SU-DHL-6 (cell line): ENCODE measurements around the gene SALL3.

Experiments used
- H2AFZ ChIP-seq: fragments of 200-600 bp; sonication (generic); 2 replicates; pipeline ENCODE4 v1.6.1; 2014; ENCODE audit warnings: low read depth, mild to moderate bottlenecking, moderate library complexity, mixed read lengths, antibody characterized with exemption, low read length; ENCODE audit not compliant: severe bottlenecking
- H3F3A ChIP-seq: fragments of 200-600 bp; shearing (Covaris generic); 2 replicates; pipeline ENCODE4 v1.6.0; 2016; ENCODE audit warnings: antibody characterized with exemption, mild to moderate bottlenecking; ENCODE audit not compliant: insufficient read depth
- H3K27ac ChIP-seq: fragments of 200-600 bp; sonication (generic); 2 replicates; pipeline ENCODE4 v1.5.1; 2016; ENCODE audit warnings: low read depth, mild to moderate bottlenecking, low read length, moderate library complexity, mixed read lengths
- H3K27me3 ChIP-seq: fragments of 200-600 bp; sonication (generic), shearing (Covaris generic); 2 replicates; pipeline ENCODE4 v1.6.0; 2014; ENCODE audit warnings: mild to moderate bottlenecking, low read length
- H3K36me3 ChIP-seq: fragments of 200-600 bp; sonication (generic); 2 replicates; pipeline ENCODE4 v1.6.1; 2014; ENCODE audit warnings: mild to moderate bottlenecking, low read length, mixed read lengths
- H3K4me2 ChIP-seq: fragments of 300-600, 200-600 bp; shearing (Covaris generic), sonication (generic); 2 replicates; pipeline ENCODE4 v1.6.0; 2014; ENCODE audit warnings: low read length, low read depth, mild to moderate bottlenecking; ENCODE audit not compliant: poor library complexity, severe bottlenecking
- H3K4me3 ChIP-seq: fragments of 200-600 bp; sonication (generic); 2 replicates; pipeline ENCODE4 v1.5.1; 2014; ENCODE audit warnings: antibody characterized with exemption, low read length, mild to moderate bottlenecking, mixed read lengths; ENCODE audit not compliant: insufficient read depth, poor library complexity, severe bottlenecking
- H3K79me2 ChIP-seq: fragments of 200-600 bp; sonication (generic); 2 replicates; pipeline ENCODE4 v1.6.1; 2014; ENCODE audit warnings: mild to moderate bottlenecking, low read length, moderate library complexity; ENCODE audit not compliant: insufficient read depth
- H3K9ac ChIP-seq: fragments of 200-600 bp; sonication (generic); 2 replicates; pipeline ENCODE4 v1.7.0; 2014; ENCODE audit warnings: mild to moderate bottlenecking, low read length
- H3K9me2 ChIP-seq: fragments of 200-600 bp; sonication (generic); replicated peaks from 2 replicates; pipeline ENCODE4 v1.6.1; 2014; ENCODE audit warnings: low read length; ENCODE audit not compliant: insufficient read depth
- H3K9me3 ChIP-seq: fragments of 200-600 bp; sonication (generic); 2 replicates; pipeline ENCODE4 v1.6.1; 2014; ENCODE audit warnings: low read length, mixed read lengths; ENCODE audit not compliant: insufficient read depth
- H4K20me1 ChIP-seq: fragments of 200-600 bp; sonication (generic); 2 replicates; pipeline ENCODE4 v1.6.1; 2014; ENCODE audit warnings: low read depth, mild to moderate bottlenecking, antibody characterized with exemption, low read length, moderate library complexity, mixed read lengths
- EZH2phosphoT487 ChIP-seq: fragments of 200-600 bp; sonication (generic), shearing (Covaris generic); conservative IDR thresholded peaks from 2 replicates; pipeline ENCODE4 v1.6.1; 2018; ENCODE audit warnings: mild to moderate bottlenecking, antibody characterized with exemption, low read length, moderate library complexity, mixed read lengths
- TF ChIP-seq, protein P1 (sequence below): fragments of 200-600 bp; sonication (generic); IDR thresholded peaks from one replicate; pipeline ENCODE4 v1.5.1; 2017; ENCODE audit warnings: antibody characterized with exemption, mild to moderate bottlenecking, low read length, moderate library complexity; ENCODE audit not compliant: insufficient read depth, poor library complexity, severe bottlenecking

SALL3 gene

DNA sequence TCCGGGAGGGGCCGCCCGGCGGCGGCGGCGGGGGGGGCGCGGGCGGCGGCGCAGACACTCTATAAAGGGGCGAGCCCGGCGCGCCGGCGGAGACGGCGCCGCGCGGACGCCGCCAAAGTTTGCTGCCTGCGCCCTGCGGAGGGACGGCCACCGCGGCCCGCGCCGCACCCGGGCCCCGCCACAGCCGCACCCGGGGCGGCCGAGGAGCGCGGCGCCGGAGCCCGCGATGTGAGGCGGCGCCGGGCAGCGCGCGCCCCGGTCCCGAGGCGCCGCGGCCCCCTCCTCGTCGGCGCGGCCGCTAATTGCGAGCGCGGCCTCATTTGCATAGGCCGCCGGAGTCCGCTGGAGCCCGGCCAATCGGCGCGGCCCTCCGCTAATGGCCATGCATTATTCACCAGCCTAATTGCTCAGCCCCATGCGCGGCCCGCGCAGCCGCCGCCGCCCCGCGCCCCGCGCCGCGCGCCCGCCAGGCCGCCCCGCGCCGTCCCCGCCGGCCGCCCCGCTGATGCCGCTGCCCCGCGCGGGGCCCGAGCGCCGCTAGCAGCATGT is at the start of gene SALL3:
Gene SALL3 (plus strand): TSS at position 89 of the 549 bp plus-strand sequence. CDS start 457 bp downstream, at position 546.
- Histone ChIP-seq H3K4me2 (no peak within 1 kb of the TSS), H3K9me3 (no peaks in the 10 kb centered on the region), H2AFZ (no peak within 1 kb of the TSS), H3K27me3 (no peaks in the 10 kb centered on the region), H3F3A (no peaks in the 10 kb centered on the region), H4K20me1 (no peaks in the 10 kb centered on the region), H3K4me3 (no peak within 1 kb of the TSS), H3K79me2 (no peaks in the 10 kb centered on the region), H3K9me2 (no peaks in the 10 kb centered on the region), H3K27ac (no peak within 1 kb of the TSS), H3K9ac (no peak within 1 kb of the TSS), H3K36me3 (no peaks in the 10 kb centered on the region)
- TF ChIP-seq, protein P1, sequence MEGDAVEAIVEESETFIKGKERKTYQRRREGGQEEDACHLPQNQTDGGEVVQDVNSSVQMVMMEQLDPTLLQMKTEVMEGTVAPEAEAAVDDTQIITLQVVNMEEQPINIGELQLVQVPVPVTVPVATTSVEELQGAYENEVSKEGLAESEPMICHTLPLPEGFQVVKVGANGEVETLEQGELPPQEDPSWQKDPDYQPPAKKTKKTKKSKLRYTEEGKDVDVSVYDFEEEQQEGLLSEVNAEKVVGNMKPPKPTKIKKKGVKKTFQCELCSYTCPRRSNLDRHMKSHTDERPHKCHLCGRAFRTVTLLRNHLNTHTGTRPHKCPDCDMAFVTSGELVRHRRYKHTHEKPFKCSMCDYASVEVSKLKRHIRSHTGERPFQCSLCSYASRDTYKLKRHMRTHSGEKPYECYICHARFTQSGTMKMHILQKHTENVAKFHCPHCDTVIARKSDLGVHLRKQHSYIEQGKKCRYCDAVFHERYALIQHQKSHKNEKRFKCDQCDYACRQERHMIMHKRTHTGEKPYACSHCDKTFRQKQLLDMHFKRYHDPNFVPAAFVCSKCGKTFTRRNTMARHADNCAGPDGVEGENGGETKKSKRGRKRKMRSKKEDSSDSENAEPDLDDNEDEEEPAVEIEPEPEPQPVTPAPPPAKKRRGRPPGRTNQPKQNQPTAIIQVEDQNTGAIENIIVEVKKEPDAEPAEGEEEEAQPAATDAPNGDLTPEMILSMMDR, result no peak
- no peak for TF ChIP-seq EZH2phosphoT487

GRCh38 chr18:78932281-78932680 is 47.3 kb upstream of the SALL3 start:
- H3F3A ChIP-seq, result no peaks in the 10 kb centered on the region
- TF ChIP-seq, protein P1, result no peak
- TF ChIP-seq EZH2phosphoT487, result no peak
- no peak overlapping the region for H3K9ac ChIP-seq
- H2AFZ ChIP-seq, result no peak overlapping the region
- H3K9me2 ChIP-seq, result no peaks in the 10 kb centered on the region
- no peak overlapping the region for H3K27ac ChIP-seq
- H3K9me3 ChIP-seq, result no peaks in the 10 kb centered on the region
- no peak overlapping the region for H3K4me3 ChIP-seq
- H3K27me3 ChIP-seq, result no peaks in the 10 kb centered on the region
- no peaks in the 10 kb centered on the region for H3K36me3 ChIP-seq
- no peaks in the 10 kb centered on the region for H3K79me2 ChIP-seq
- H3K4me2 ChIP-seq, result no peak overlapping the region
- H4K20me1 ChIP-seq, result no peaks in the 10 kb centered on the region

- Histone ChIP-seq H3K9ac (no peak overlapping the region), H3K9me2 (no peaks in the 10 kb centered on the region), H2AFZ (no peak overlapping the region), H4K20me1 (no peaks in the 10 kb centered on the region), H3K27me3 (no peaks in the 10 kb centered on the region), H3K27ac (no peak overlapping the region), H3K4me3 (no peak overlapping the region), H3K9me3 (no peaks in the 10 kb centered on the region), H3K4me2 (no peak overlapping the region), H3K36me3 (no peaks in the 10 kb centered on the region), H3F3A (no peaks in the 10 kb centered on the region), H3K79me2 (no peaks in the 10 kb centered on the region)
- no peak for TF ChIP-seq EZH2phosphoT487
- TF ChIP-seq, protein P1, result no peak
Measured at GRCh38 chr18:78934003-78934402, 45.6 kb upstream of the SALL3 start.
